NCI-H2081 (cell line): ENCODE data around the gene PDE10A.

Experiments used
- DNase-seq, 2 experiments: peaks; one replicate each; lab custom pipeline; 2025; lab: John Stamatoyannopoulos, UW

The PDE10A gene

GRCh38 chr6:165678429-165678828 lies 15.4 kb upstream of the PDE10A start:
- DNase-seq = no peak

- no peak for DNase-seq
Observed at GRCh38 chr6:165677091-165677490, 14.1 kb upstream of the PDE10A start.

GRCh38 chr6:165676435-165677068 lies 13.5 kb upstream of the PDE10A start:
- DNase-seq = no peak

- DNase-seq = no peak
Observed at GRCh38 chr6:165675120-165675519, 12.1 kb upstream of the PDE10A start.

GRCh38 chr6:165674155-165675029 lies 11.4 kb upstream of the PDE10A start:
- DNase-seq = no peak

GRCh38 chr6:165671222-165671768 lies 8.3 kb upstream of the PDE10A start:
- no peak for DNase-seq

- no peak for DNase-seq
Observed at GRCh38 chr6:165668951-165669350, 5.9 kb upstream of the PDE10A start.

GRCh38 chr6:165665384-165665672 lies 2.3 kb upstream of the PDE10A start:
- no peak for DNase-seq

GRCh38 chr6:165664559-165665383 lies 1.7 kb upstream of the PDE10A start:
- DNase-seq = no peak

GRCh38 chr6:165663736-165664558 lies 906 bp upstream of the PDE10A start:
- no peak for DNase-seq

GRCh38 chr6:165663377-165663735 lies 315 bp upstream of the PDE10A start:
- DNase-seq = no peak

GRCh38 chr6:165662041-165662748 lies 846 bp downstream of the PDE10A start:
- DNase-seq = no peak

- no peak for DNase-seq
Observed at GRCh38 chr6:165661664-165662025, 1.4 kb downstream of the PDE10A start.

GRCh38 chr6:165660857-165661663 lies 2.0 kb downstream of the PDE10A start:
- no peak for DNase-seq

- no peak for DNase-seq
Observed at GRCh38 chr6:165659945-165660856, 2.8 kb downstream of the PDE10A start.

- no peak for DNase-seq
Observed at GRCh38 chr6:165658395-165659058, 4.5 kb downstream of the PDE10A start.

GRCh38 chr6:165657325-165657680 lies 5.7 kb downstream of the PDE10A start:
- DNase-seq = no peak

- no peak for DNase-seq
Observed at GRCh38 chr6:165656581-165657324, 6.3 kb downstream of the PDE10A start.
